Right lobe of liver (tissue), 6 donors: ENCODE data around the gene ZXDA. TPM values are rescaled to one million over a fixed set of nuclear protein-coding genes. Genes with fewer than 3 reads are reported as not detected.

ENCODE experiments used
- ATAC-seq, 4 donors: fragments of 200-7000 bp; cut with Tn5 transposase; one replicate each; pipeline ENCODE4 v1.9.1; 2020; ENCODE audit warnings: mild to moderate bottlenecking in 4 of 4, moderate library complexity in 4 of 4
- DNase-seq, 3 donors: peaks; one replicate each; pipeline ENCODE4 v3.0.0-alpha.2; 2020
- H3K27ac ChIP-seq, 3 donors: fragments of 200-600 bp; one replicate each; pipeline ENCODE4 v1.8.0; 2022
- H3K27me3 ChIP-seq, 2 donors: fragments of 200-600 bp; one replicate each; pipeline ENCODE4 v1.8.0; 2022
- H3K36me3 ChIP-seq, 4 donors: fragments of 200-600 bp; sonication (generic) in 1 of 4; one replicate each; pipeline versions ENCODE4 v1.5.1 to v1.8.0; 2017 to 2022; ENCODE audit warnings: control low read depth in 1 of 4
- H3K4me1 ChIP-seq, 4 donors: fragments of 200-600 bp; sonication (generic) in 1 of 4; one replicate each; pipeline versions ENCODE4 v1.5.1 to v1.8.0; 2017 to 2022; ENCODE audit warnings: control low read depth in 1 of 4
- H3K4me3 ChIP-seq, 3 donors: fragments of 200-600 bp; one replicate each; pipeline ENCODE4 v1.8.0; 2022
- H3K9me3 ChIP-seq, 4 donors: fragments of 200-600 bp; sonication (generic) in 1 of 4; one replicate each; pipeline versions ENCODE4 v1.5.1 to v1.8.0; 2017 to 2022; ENCODE audit warnings: control low read depth in 1 of 4
- POLR2A ChIP-seq: fragments of 450-650 bp; IDR thresholded peaks from one replicate; pipeline ENCODE4 v1.6.1; 2017; ENCODE audit warnings: antibody characterized with exemption, mild to moderate bottlenecking
- WGBS: methylation state at CpG from one replicate; pipeline ENCODE4 v1.1.6; 2018; ENCODE audit warnings: low coverage, low lambda C conversion rate; ENCODE audit not compliant: insufficient coverage; ENCODE audit errors: missing lambda C conversion rate; 5-methylcytosine and 5-hydroxymethylcytosine counted together
- intact Hi-C, 2 donors: fragments of 100-400 bp; cut with DNase I; formaldehyde crosslinking; loops; one replicate each; pipeline versions ENCODE4 v1.11.2 to v1.14.1; 2022
- total RNA-seq, 6 experiments: library from RNA; depleted of rRNA in 2 of 6; stranded (reverse); fragments of >200 nt in 2 of 6; fragmentation: NEBNext Ultra II Directional in 3 of 6; extraction: Animal tissue kit (Norgen Biotek cat#: 25700) in 3 of 6; gene quantifications; one replicate each; pipeline versions ENCODE4 v1.1.0 to v1.2.4, GENCODE V29; 2016 to 2023
- TF ChIP-seq, protein P1 (sequence below), 4 donors: fragments of 200-600 bp in 3 of 4; fragments of 450-650 bp in 1 of 4; IDR thresholded peaks; one replicate each; pipeline versions ENCODE4 v1.5.1 to v1.8.0; 2016 to 2022; ENCODE audit warnings: antibody characterized with exemption in 4 of 4, mild to moderate bottlenecking in 2 of 4
- donor health status: DM: no; HTN: yes; CAD: no.
- donor health status: DM: no; HTN: no; CAD: no.
- donor health status: DM: no; HTN: no; CAD: no.
- donor health status: DM: no; HTN: yes; CAD: no.
- donor health status: DM: no; HTN: yes; CAD: no.

Gene ZXDA
- total RNA-seq, 6 experiments from 2014 or later = 1.3 to 2.2 (median 1.7) TPM

DNA sequence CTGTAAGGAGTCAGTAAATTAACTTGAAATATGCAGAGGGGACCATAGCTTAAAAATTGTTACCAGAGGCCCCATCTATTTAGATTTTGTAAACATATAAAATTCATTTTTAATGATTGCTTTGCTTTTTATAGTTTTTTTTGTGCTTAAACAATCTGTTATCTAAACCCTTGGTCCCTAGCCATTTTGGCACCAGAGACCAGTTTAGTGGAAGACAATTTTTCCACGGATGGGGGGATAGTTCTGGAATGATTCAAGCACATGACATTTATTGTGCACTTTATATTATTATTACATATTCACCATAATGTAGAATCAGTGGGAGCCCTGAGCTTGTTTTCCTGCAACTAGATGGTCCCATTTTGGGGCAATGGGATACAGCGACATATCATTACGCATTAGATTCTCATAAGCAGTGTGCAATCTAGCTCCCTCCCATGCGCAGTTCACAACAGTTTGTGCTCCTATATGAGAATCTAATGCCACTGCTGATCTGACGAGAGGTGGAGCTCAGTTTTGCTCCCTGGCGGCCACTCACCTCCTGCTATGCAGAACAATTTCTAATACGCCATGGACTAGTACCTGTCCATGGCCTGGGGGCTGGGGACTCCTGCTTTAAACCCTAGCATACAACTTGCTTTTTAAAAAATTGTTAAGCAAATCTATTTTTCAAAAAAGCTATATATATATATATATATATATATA lies 5.9 kb downstream of the ZXDA start:
- no peaks in the 10 kb centered on the region for H3K36me3 ChIP-seq
- ATAC-seq (no peak), DNase-seq (no peak)
- WGBS = 72% methylated on average over 7 of the region's 7 CpGs
- no peaks in the 10 kb centered on the region for H3K4me1 ChIP-seq
- TF ChIP-seq, protein P1, sequence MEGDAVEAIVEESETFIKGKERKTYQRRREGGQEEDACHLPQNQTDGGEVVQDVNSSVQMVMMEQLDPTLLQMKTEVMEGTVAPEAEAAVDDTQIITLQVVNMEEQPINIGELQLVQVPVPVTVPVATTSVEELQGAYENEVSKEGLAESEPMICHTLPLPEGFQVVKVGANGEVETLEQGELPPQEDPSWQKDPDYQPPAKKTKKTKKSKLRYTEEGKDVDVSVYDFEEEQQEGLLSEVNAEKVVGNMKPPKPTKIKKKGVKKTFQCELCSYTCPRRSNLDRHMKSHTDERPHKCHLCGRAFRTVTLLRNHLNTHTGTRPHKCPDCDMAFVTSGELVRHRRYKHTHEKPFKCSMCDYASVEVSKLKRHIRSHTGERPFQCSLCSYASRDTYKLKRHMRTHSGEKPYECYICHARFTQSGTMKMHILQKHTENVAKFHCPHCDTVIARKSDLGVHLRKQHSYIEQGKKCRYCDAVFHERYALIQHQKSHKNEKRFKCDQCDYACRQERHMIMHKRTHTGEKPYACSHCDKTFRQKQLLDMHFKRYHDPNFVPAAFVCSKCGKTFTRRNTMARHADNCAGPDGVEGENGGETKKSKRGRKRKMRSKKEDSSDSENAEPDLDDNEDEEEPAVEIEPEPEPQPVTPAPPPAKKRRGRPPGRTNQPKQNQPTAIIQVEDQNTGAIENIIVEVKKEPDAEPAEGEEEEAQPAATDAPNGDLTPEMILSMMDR (IDR thresholded peaks at IDR 0.05) = no peak
- no peak for TF ChIP-seq POLR2A
- no peak overlapping the region for H3K4me3 ChIP-seq
- intact Hi-C loops = no loop called here
- H3K9me3 ChIP-seq = no peaks in the 10 kb centered on the region
- no peaks in the 10 kb centered on the region for H3K27me3 ChIP-seq
- H3K27ac ChIP-seq = no peak overlapping the region

DNA sequence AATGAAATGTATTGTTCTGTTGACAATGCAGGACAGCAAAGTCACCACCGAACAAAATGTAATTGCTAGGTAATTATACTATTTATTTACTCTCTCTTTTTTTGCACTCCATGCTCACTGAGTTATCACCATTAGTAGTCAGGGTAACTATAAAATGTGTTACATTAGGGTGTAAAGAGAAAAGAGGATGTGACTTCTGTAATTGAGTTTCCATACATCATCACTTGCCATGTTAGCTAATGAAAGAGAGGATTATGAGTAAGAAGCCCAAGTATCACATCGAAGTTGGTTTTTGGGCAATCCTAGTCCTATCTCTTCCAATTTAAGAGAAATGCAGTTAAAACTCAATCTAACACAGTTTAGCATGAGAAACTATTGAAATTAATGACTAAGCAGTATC lies 7.6 kb downstream of the ZXDA start:
- 71% methylated on average over 2 of the region's 2 CpGs for WGBS
- H3K4me3 ChIP-seq = no peak overlapping the region
- TF ChIP-seq POLR2A = no peak
- TF ChIP-seq, protein P1 (IDR thresholded peaks at IDR 0.05) = no peak

DNA sequence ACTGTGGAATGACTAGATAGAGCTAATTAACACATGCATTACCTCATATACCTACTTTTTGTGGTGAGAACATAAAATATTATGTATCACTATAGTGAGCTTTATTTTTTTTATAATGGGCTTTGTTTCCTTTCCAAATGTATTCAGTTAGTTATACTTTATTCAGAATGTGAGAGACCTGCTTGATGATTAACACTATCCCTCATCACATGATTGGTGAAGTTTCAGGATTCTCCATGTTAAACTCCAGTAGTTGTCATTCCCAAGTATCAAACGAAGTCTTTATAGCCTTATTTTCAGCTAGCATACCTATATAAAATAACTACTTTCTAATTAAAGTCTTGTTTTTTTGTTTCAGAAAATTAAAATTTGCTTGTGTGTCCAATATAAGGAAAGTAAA lies 8.8 kb downstream of the ZXDA start:
- H3K9me3 ChIP-seq = no peaks in the 10 kb centered on the region
- no peak for TF ChIP-seq POLR2A
- TF ChIP-seq, protein P1 (IDR thresholded peaks at IDR 0.05) = no peak
- intact Hi-C loops = no loop called here
- DNase-seq (no peak), ATAC-seq (no peak)
- H3K4me1 ChIP-seq = no peaks in the 10 kb centered on the region
- no peaks in the 10 kb centered on the region for H3K36me3 ChIP-seq
- H3K27ac ChIP-seq = no peak overlapping the region
- 50% methylated on average over 1 of the region's 1 CpG for WGBS
- no peaks in the 10 kb centered on the region for H3K27me3 ChIP-seq
- H3K4me3 ChIP-seq = no peak overlapping the region

More for the DNA sequence above, 7.6 kb downstream of the ZXDA start:
- no peaks in the 10 kb centered on the region for H3K4me1 ChIP-seq
- intact Hi-C loops = no loop called here
- H3K9me3 ChIP-seq = no peaks in the 10 kb centered on the region
- no peak for ATAC-seq
- no peaks in the 10 kb centered on the region for H3K36me3 ChIP-seq
- H3K27me3 ChIP-seq = no peaks in the 10 kb centered on the region
- H3K27ac ChIP-seq = no peak overlapping the region
- DNase-seq = no peak

DNA sequence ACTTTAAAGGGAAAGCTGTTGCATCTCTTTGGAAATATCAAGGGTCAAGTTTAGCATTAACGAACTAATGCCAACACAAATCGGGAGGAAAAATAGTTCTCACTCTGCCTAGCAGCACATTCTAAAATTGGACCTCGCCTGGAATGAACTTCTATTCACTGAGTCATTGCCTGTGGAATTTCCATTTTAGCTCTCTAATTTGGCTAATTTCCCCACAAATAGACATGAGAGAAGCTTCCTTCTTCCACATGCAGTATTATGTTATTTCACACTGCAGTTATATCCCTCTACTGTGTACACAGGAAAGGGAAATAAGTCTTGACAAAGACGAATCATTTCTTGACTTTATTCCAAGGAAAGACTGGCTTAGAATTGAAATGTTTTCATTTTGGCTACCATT lies 9.3 kb downstream of the ZXDA start:
- Histone ChIP-seq H3K4me1 (no peaks in the 10 kb centered on the region), H3K27ac (no peak overlapping the region), H3K36me3 (no peaks in the 10 kb centered on the region), H3K27me3 (no peaks in the 10 kb centered on the region), H3K4me3 (no peak overlapping the region), H3K9me3 (no peaks in the 10 kb centered on the region)
- ATAC-seq = peak; percentile 51 to 77 (median 62)
- intact Hi-C loops = no loop called here
- WGBS = 41% methylated on average over 4 of the region's 4 CpGs
- no peak for DNase-seq
- TF ChIP-seq POLR2A = no peak
- TF ChIP-seq, protein P1 (IDR thresholded peaks at IDR 0.05) = no peak

DNA sequence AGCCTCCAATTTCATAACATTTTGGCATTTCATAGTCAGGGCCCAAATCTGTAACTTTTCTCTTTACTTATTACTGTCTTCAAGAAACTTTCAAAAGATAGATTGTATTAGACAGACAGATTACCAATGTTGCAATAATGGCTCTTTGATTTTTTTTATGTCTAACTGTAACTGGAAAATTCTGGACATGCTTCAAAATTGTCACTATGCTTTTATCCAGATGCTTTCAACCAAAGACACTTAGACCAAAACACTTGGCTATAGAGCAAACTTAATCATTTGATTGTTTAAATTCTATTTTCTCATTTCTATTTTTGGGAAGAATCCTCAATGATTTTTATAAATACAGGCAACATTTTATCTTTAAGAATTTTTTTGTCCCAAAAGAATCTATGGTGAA lies 10.4 kb downstream of the ZXDA start:
- Histone ChIP-seq H3K27me3 (no peaks in the 10 kb centered on the region), H3K36me3 (no peaks in the 10 kb centered on the region), H3K27ac (no peak overlapping the region), H3K9me3 (no peaks in the 10 kb centered on the region), H3K4me3 (no peak overlapping the region), H3K4me1 (no peaks in the 10 kb centered on the region)
- no peak for DNase-seq
- intact Hi-C loops = no loop called here
- no peak for ATAC-seq
- TF ChIP-seq, protein P1 (IDR thresholded peaks at IDR 0.05) = no peak
